WTC11 (cell line): ENCODE results near the gene MTMR6.

Experiments used
- CREB1 ChIP-seq: sonication (generic); formaldehyde crosslinking; IDR thresholded peaks from 2 replicates; pipeline ENCODE4 v1.8.0; 2023; ENCODE audit warnings: mild to moderate bottlenecking, missing genetic modification reagents
- CREM ChIP-seq: sonication (generic); formaldehyde crosslinking; IDR thresholded peaks from 2 replicates; pipeline ENCODE4 v1.8.1; 2022; ENCODE audit warnings: mild to moderate bottlenecking, missing genetic modification reagents, moderate library complexity
- CTCF ChIP-seq: fragments of 200-600 bp; IDR thresholded peaks from 2 replicates; pipeline ENCODE4 v1.8.0; 2022; ENCODE audit warnings: antibody characterized with exemption
- ESRRA ChIP-seq: sonication (generic); formaldehyde crosslinking; IDR thresholded peaks from 2 replicates; pipeline ENCODE4 v1.8.1; 2022; ENCODE audit warnings: mild to moderate bottlenecking, missing genetic modification reagents, borderline replicate concordance
- ETV6 ChIP-seq: sonication (generic); formaldehyde crosslinking; IDR thresholded peaks from 2 replicates; pipeline ENCODE4 v1.8.1; 2022; ENCODE audit warnings: mild to moderate bottlenecking, missing genetic modification reagents
- FOXK1 ChIP-seq: sonication (generic); formaldehyde crosslinking; IDR thresholded peaks from 2 replicates; pipeline ENCODE4 v1.8.0; 2022; ENCODE audit warnings: mild to moderate bottlenecking, moderate library complexity, missing genetic modification reagents
- FOXP4 ChIP-seq: sonication (generic); formaldehyde crosslinking; IDR thresholded peaks from 2 replicates; pipeline ENCODE4 v1.8.0; 2022; ENCODE audit warnings: mild to moderate bottlenecking, missing genetic modification reagents
- GRHL2 ChIP-seq: fragments of 250-450 bp; sonication (Bioruptor Pico); IDR thresholded peaks from 2 replicates; pipeline ENCODE4 v1.8.0; 2022; ENCODE audit warnings: mild to moderate bottlenecking, moderate library complexity; ENCODE audit not compliant: insufficient replicate concordance, severe bottlenecking
- GTF2I ChIP-seq: fragments of 250-450 bp; sonication (Bioruptor Pico); conservative IDR thresholded peaks from 2 replicates; pipeline ENCODE4 v1.4.0; 2021; ENCODE audit warnings: mild to moderate bottlenecking
- IRF1 ChIP-seq: sonication (generic); formaldehyde crosslinking; IDR thresholded peaks from 2 replicates; pipeline ENCODE4 v1.8.0; 2023; ENCODE audit warnings: missing genetic modification reagents
- NR3C1 ChIP-seq: sonication (generic); formaldehyde crosslinking; conservative IDR thresholded peaks from 2 replicates; pipeline ENCODE4 v1.8.1; 2023; ENCODE audit warnings: low read depth, mild to moderate bottlenecking, missing genetic modification reagents
- PREB ChIP-seq: sonication (generic); formaldehyde crosslinking; IDR thresholded peaks from 2 replicates; pipeline ENCODE4 v1.8.1; 2022; ENCODE audit warnings: mild to moderate bottlenecking, missing genetic modification reagents, moderate library complexity, borderline replicate concordance
- ZNF416 ChIP-seq: fragments of 250-450 bp; sonication (Bioruptor Pico); IDR thresholded peaks from 2 replicates; pipeline ENCODE4 v1.9.0; 2021; ENCODE audit warnings: mild to moderate bottlenecking, inconsistent platforms
- ZNF423 ChIP-seq: fragments of 250-450 bp; sonication (Bioruptor Pico); IDR thresholded peaks from 2 replicates; pipeline ENCODE4 v2.1.2; 2022; ENCODE audit warnings: mild to moderate bottlenecking, moderate library complexity

GRCh38 chr13:25224151-25224550 is 63.1 kb downstream of the MTMR6 start:
- TF ChIP-seq CREM (CRISPR knock-in tag): no peak
- no peak for TF ChIP-seq CTCF
- no peak for TF ChIP-seq IRF1 (CRISPR knock-in tag)
- no peak for TF ChIP-seq PREB (CRISPR knock-in tag)
- TF ChIP-seq ZNF416 (CRISPR knock-in tag): no peak
- TF ChIP-seq GRHL2 (CRISPR knock-in tag): no peak
- no peak for TF ChIP-seq GTF2I (CRISPR knock-in tag)
- no peak for TF ChIP-seq ZNF423 (CRISPR knock-in tag)
- TF ChIP-seq FOXP4: no peak
- no peak for TF ChIP-seq NR3C1
- TF ChIP-seq CREB1 (CRISPR knock-in tag): no peak
- no peak for TF ChIP-seq ETV6 (CRISPR knock-in tag)
- no peak for TF ChIP-seq ESRRA (CRISPR knock-in tag)
- no peak for TF ChIP-seq FOXK1 (CRISPR knock-in tag)
